Stimulated activated CD8-positive, alpha-beta memory T cell treated with anti-CD3 and anti-CD28 coated beads, Interleukin-12 subunit alpha, Interleukin-12 subunit beta, amount 100 ng/mL, for 4 hours (primary cell): ENCODE results near the gene KCTD7.
"Not testable (repeated sequence)": the region's sequence is repeated elsewhere in the genome, so short reads cannot be mapped to it uniquely, and the experiment has no call there.

Experiments
- DNase-seq: peaks from one replicate; pipeline ENCODE4 v3.0.0-alpha.2; 2020; ENCODE audit warnings: low read depth

Gene KCTD7

DNA sequence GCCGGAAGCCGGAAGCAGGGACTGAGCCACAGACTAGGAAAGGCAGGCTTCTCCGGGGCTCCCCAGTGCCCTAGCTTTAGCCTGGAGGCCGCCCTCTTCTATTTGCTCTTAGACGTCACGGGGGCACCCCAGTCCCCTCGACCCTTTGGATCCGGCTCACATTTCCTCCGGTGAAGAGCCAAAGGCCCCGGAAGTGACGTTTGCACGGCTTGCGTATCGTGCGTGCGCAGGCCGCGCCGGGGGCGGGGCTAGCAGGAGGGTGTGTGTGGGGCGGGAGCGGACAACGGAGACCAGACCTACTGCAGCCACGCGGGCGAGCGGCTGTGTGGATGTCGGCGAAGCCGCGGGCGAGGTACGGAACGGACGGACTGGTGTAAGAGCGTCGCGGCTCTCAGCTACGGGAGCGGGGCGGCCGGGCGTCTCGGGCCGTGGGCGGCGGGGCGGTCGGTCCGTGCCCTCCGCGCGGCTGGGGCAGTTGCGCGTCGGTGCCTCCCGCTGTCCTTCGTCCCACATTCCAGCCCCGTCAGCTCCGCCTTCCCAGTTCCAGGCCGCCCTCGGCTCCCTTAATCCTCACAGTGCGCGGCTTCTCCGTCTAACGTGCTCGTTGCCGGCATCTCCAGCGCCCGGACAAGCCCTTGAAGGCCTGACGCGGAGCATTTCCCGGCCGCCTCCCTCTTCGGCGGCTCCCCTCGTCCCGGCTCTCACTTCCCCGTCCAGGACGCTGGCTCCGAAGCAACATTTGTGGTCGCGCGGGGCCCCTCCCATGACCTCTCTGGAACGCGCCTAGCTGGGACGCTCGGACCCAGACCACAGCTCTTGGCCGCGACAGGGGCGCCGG lies 25.8 kb downstream of the KCTD7 start:
- DNase-seq, result peak; percentile 95

DNA sequence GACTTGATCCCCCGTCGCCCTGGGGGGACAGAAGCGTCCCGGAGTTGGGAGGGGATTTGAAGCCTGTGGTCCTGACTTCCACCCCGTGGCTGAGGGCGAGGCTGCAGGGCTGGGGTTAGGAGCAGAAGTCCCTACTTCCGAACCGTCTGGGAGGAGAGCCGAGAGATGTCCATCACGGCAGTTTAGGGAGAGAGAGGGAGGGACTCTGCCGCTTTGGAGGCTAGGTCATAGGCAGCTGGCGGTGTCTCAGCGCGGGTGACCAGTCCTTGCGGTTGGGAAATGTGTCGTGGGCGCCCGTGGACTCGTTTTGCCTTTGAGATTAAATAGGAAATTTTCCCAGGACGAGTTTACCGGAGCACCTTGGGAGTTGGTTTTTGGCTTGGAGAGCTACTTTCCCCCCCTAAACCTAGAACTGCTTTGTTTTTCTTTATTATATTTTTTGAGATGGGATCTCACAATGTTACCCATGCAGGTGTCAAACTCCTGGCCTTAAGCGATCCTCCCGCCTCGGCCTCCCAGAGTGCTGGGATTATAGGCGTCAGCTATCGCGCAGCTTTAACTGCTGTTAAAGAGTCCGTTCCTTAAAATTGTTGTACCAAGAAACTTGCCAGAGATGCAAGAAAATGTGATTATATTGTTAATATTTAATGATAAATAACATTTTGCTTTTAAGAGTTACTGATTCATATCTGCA lies 26.6 kb downstream of the KCTD7 start:
- not testable (repeated sequence) for DNase-seq

DNA sequence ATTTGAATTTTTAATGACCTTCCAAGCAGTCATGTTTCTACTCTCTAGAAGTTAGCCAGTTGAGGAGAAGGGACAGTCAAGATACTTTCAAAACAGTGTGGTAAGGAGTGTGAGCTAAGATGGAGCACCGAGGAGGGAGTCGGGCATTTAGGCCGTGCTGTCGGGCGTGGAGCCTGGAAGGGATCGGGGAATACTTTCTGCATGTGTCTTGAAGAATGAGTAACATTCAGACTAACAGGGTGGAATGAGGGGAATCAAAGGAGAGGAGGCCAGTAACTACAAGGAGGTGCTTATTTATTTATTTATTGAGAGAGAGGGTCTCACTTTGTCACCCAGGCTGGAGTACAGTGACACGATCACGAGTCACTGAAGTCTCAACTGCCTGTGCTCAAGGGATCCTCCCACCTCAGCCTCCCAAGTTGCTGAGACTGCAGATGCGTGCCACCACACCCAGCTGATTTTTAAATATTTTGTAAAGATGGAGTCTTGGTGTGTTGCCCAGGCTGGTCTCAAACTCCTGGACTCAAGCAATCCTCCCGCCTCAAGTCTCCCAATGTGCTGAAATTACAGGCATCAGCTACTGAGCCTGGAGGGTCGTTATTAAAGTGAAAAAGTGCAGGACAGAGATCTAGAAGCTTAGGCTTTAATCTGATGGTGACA lies 27.3 kb downstream of the KCTD7 start:
- not testable (repeated sequence) for DNase-seq

DNA sequence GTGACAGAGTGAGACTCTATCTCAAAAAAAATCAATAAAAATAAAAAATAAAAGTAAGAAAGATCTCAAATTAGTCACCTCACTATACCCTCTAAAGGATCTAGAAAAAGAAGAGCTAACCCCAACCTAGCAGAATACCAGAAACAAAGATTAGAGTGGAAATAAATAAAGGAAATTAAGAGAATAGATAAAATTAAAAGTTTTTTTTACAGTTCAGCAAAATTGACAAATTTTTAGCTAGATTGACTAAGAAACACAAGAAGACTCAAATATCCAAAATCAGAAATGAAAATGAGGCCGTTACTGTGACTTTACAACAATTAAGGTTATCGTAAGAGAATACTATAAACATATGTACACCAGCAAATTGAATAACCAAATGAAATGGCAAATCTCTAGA lies 29.1 kb downstream of the KCTD7 start:
- no peak for DNase-seq

DNA sequence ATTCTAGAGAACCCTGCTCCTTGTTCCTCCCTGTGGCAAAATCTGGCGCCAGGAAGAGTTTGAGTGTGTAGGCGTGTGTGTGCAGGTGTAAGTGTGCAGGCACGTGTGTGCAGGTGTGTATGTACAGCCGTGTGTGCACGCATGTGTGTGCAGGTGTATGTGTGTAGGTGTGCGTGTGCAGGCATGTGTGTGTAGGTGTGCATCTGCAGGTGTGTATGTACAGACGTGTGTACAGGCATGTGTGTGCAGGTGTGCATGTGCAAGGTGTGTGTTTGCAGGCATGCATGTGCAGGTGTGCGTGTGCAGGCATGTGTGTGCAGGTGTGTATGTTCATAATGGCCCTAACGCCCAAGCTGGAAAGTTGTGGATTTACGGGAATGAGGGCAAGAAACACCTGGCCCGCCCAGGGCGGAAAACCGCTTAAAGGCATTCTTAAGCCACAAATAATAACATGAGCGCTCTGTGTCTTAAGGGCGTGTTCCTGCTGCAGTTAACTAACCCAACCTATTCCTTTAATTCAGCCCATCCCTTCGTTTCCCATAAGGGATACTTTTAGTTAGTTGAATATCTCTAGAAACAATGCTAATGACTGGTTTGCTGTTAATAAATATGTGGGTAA lies 34.1 kb downstream of the KCTD7 start:
- DNase-seq, result no peak

DNA sequence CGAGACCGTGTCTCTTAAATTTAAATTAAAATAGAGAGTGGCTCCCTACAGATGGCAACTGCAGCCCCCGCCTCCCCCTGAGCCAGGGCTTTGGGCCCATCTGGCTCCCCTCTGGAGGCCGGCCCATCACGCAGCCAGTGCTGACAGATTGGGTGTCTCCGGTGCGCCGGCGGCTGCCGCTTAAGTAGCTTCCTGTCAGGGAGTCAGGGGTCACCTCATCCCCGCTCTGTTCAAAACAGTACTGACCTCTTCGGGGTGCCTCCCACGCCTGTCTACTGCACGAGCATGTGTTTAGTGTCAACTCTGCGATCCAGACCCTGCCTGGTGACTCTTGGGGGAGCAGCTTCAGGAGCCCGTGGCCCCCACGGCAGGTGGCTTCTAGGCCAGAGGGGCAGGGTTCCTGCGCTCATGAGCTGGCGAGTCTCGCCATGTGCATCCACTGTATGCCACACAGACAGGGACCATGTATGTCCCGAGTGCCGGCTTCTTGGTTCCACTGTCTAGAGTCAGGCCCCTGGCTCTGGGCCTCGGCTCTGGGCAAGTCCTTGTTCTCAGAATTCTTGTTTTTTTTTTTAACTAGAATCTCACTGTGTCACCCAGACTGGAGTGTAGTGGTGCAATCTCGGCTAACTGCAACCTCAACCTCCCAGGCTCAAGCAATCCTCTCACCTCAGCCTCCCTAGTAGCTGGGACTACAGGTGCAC lies 36.1 kb downstream of the KCTD7 start:
- no peak for DNase-seq

DNA sequence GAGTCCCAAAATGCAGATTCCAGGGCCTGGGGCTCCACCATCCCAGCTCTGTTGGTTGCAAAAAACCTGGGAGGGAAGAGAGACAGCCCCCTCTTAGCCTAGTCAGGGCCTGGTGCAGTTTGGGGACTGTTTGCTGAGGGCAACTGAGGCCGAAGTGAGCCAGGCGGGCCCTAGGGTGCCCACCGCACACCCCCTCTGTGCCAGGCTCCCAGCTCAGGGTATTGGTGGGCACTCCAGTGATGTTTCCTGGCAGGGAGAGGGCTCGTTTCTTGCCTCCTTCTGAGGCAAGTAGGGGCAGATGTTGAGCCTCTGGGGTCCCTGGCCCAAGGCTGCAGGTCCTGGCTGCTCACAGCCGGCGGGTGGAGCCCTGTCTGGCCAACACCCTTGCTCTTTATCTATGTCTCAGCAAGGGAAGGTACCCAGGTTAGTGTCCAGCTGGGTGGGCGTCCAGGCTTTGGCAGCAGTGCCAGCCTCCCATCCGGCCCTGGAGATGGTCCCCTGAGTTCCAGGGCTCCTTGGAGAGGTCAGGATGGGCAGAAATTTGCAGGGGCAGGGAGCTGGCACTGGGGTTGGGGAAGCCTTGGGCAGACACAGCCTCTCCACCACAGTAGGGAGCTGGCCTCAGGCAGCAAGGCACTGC lies 37.8 kb downstream of the KCTD7 start:
- DNase-seq, result no peak

DNA sequence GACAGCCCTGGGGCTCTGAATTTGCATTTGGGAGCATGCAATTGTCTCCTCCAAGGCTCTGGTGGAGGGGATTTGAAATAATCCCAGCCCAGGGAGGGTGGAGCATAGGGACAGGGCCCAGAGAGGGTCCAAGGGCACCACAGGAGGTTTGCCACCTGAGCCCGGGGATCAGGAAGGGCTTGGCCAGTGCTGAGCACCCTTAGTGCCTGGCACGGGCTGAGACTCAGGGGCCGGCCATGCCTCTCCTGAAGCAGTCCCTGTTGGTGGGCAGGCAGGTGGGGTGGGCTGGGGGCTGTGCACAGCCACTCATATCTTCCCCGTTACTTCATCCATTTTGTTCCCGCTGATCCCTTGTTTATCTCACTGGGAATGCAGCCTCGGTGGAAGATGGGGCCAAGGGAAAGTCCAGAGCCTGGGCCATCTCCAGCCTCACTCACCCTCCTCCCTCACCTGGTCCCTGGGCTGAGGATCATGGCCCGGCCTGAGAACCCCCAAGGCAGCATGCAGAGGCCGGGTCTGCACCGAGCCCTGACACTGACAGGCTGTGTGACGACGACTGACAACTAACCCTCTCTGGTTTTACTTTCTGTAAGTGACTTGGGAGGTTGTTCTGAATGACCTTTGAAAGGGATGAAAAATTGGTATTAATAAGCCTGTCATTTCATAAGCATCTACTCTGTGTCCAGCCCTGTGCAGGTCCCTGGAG lies 38.5 kb downstream of the KCTD7 start:
- no peak for DNase-seq

DNA sequence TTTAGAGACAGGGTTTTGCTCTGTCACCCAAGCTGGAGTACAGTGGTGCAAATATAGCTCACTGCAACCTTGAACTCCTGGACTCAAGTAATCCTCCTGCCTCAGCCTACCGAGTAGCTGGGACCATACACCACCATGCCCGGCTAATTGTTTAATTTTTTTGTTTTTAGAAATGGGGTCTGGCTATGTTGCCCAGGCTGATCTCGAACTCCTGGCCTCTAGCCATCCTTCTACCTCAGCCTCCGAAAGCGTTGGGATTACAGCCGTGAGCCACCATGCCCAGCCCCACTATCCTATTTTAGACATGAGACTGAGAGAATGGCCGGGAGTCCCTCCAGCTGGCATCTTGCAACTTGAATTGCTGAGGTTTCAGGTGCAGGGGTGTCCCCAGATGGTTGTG lies 39.4 kb downstream of the KCTD7 start:
- DNase-seq, result no peak

DNA sequence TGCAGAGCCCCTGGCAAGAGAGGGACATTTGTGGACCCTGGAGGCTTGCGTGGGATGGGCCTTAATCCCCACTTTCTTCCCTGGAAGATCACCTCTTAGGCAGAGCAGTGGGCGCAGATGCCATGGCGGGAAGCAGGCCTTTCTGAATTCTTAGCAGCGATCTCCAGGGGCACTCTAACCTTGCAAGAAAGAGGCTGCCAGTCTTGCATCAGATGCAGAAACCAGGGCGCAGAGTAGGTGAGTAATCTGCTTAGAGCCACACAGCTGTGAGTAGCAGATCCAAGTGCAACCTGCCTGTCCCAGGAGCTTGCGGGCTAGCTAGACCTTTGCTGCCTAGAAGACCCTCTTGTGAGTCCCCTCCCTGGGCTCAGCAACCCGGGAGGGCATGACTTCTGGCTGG lies 40.0 kb downstream of the KCTD7 start:
- no peak for DNase-seq

DNA sequence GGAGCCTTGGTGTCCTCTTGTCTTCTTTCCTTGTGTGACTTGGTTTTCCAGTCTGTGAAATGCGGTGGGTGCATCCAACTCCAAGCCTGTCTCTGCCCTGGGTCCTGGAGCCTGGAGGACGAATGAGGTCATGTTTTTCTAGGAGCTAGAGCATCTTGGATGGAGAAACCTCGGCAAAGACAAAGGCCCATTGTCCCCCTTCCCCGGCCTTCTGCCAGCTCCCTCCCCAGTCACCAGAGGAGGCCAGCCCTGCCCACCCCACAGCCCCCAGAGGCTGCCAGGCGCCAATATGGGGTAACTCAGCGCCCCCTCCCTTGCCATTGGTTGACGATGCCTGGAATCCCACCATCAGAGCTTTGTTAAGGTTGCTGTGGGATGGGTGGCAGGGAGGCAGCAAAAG lies 40.4 kb downstream of the KCTD7 start:
- DNase-seq, result no peak

DNA sequence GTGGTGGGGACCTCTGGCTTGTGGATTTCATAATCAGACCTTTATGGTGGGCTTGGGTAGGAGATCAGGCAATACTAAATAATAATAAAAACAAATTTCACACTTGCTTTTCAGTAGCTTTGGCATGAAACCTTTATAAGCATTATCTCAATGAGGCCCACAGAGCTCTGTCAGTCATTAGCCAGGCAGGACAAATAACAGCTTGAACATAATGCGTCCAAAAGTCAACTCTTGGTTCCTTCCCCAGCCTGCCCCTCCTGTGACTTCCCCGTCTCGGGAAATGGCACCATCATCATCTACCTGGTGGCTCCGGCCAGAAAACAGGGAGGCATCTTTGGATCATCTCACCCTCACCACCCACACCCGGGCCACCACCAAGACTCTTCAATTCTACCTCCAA lies 40.8 kb downstream of the KCTD7 start:
- no peak for DNase-seq

DNA sequence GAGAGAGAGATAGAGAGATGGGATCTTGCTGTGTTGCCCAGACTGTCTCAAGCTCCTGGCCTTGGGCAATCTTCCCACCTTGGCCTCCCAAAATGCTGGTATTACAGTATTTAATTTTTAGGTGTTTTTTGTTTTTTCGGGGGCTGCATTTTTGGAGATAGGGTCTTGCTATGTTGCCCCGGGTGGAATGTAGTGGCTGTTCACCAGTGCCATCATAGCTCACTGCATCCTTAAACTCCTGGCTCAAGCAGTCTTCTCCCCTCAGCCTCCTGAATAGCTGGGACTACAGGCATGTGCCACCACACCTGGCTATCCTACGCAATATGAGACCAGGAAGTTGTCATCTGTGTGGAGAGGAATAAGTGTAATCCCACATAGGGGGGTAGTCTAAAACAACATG lies 42.4 kb downstream of the KCTD7 start:
- no peak for DNase-seq

DNA sequence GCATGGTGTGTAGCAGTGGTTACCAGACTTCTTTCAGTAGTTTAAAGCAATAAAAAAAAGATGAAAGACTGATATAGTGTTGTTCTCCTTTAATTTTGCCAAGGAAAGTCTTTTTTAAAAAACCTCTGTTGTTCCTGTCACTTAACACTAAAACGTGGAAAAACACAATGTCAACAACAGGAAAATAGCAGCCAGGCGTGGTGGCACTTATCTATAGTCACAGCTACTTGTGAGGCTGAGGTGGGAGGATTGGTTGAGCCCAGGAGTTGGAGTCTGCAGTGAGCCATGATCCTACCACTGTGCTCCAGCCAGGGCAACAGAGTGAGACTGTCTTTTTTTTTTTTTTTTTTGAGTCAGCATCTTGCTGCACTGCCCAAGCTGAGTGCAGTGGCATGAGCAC lies 42.8 kb downstream of the KCTD7 start:
- not testable (repeated sequence) for DNase-seq

DNA sequence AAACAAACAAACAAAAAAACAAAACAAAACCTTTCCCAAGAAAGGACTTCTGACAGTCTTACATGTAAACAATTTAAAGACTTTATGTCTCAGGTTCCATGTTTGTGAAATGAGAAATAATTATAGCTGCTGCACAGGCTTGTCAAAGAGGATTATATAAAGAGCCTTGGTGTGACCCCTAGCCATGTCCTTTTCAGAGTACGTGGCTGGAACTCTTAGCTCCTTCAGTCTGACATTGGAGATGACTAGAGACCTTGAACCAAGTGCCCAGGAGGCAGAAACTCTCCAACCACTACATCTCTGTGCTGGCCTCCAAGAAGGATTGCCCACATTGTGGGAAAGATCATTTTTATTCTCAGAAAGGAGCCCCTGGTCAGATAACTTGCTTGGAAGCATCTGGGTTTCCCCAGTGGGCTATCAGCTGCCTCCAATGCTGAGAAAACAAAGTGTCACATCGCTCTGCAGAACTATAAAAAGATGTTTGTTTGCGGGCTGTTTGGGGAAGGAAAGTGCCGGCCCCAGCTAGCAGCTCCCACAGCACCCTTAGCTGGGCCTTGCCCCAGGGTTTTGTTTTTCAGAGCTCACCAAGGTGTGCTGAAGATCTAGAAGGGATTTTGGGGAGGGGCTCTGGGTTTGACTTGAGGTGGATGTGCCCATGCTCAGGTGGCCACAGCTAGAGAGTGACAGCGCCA lies 43.9 kb downstream of the KCTD7 start:
- not testable (repeated sequence) for DNase-seq

DNA sequence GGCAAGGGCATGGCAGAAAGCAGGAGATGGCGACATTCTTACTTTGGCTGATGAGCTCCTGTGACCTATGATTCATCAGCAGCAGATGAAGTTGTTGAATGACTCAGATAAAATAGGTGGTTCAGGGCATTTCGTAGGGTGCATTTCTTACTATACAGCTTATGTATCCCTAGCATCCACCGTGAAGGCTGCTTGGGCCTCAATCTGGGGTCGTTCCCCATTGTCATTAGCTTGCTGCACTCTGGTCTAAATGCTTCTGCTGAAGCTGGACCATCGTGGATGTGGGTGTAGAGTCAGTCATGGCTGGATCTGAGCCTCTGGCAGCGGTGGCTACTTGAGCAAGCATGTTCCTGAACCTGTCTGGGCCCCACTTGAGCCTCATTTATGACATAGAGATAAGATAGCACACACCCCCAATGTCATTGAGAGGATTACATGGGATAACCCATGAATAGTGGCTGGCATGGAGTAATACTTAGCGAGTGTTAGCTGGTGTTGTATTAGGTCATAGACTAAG lies 44.5 kb downstream of the KCTD7 start:
- not testable (repeated sequence) for DNase-seq

DNA sequence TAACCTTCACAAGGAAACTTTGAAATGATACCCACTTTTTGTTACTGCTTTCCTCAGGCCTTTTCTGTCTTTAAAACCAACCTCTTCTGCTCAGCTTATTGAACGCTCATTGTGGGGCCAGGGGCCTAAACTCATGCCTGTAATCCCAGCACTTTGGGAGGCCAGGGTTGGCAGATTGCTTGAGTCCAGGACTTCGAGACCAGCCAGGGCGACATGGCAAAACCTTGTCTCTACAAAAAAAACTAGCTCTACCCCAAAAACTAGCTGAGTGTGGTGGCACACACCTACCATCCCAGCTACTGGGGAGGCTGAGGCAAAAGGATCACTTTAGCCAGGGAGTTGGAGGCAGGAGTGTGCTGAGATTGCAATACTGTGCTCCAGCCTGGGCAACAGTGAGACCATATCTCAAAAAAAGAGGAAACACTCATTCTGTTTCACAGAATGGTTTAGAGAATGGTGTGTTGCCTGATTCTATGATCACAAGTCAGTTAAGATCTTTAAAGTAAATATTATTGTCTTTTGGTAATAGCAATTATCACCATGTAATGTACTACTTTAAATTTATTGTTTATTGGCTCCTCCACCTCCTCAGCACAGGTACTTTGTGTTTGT lies 51.1 kb downstream of the KCTD7 start:
- DNase-seq, result no peak

DNA sequence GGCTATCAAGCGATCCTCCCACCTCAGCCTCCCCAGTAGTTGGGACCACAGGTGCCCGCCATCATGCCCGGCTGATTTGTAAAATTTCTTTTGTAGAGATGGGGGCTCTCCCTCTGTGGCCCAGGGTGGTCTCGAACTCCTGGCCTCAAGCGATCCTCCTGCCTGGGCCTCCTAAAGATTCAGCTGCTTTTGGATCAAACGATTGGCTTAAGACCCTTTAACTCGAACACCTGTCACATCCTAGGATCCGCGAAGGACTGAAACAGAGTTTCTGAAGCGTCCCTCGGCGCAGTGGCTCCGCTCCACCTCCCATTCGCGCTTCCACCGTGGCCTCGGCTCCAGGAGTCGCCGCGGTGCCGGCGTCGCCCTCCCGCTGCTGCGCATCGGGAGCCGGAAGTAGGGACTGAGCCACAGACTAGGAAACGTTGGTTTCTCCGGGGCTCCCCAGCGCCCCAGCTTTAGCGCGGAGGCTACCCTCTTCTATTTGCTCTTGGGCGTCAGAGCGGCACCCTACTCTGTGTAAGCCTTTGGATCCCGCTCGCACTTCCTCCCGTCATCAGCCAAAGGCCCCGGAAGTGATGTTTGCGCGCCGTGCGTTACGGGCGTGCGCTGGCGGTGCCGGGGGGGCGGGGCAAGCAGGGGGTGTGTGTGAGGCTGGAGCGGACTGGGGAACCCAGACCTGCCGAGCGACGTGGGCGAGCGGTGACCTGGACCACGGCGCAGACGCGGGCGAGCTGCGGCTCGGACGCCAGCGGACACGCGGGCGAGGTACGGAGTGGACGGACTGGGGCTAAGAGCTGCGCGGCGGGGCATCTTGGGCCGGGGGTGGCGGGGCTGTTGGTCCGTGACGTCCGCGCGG lies 53.0 kb downstream of the KCTD7 start:
- DNase-seq, result peak; percentile 89
